Naive thymus-derived CD4-positive, alpha-beta T cell (primary cell): Measurements from ENCODE around the gene ANKRD27. TPM values are rescaled to one million over a fixed set of nuclear protein-coding genes. Genes with fewer than 3 reads are reported as not detected.
"Not testable (repeated sequence)": the region's sequence is repeated elsewhere in the genome, so short reads cannot be mapped to it uniquely, and the experiment has no call there.

ENCODE experiments used
- ATAC-seq: fragments of 150-1000 bp; cut with Tn5 transposase; 2 replicates; pipeline ENCODE4 v1.10.0; 2021; ENCODE audit warnings: mild to moderate bottlenecking, moderate library complexity
- CTCF ChIA-PET: fragments of 350-600 bp; sonication (Branson Sonifier 250); formaldehyde crosslinking; loops from one replicate; lab custom pipeline; 2021; ENCODE audit warnings: antibody characterized with exemption; lab: Charles Lee
- POLR2A ChIA-PET: fragments of 350-600 bp; sonication (Branson Sonifier 250); formaldehyde crosslinking; loops from one replicate; lab custom pipeline; 2021; ENCODE audit warnings: antibody characterized with exemption, inconsistent platforms; lab: Charles Lee
- DNase-seq, 9 donors: peaks; one replicate each; pipeline versions ENCODE4 v3.0.0 to v3.0.0-alpha.2; 2020 to 2022; ENCODE audit warnings: mixed read lengths in 1 of 9
- H3K27ac ChIP-seq: one replicate; pipeline ENCODE4 v1.7.0; 2013; ENCODE audit warnings: mild to moderate bottlenecking, low read depth, low read length, moderate library complexity
- H3K27me3 ChIP-seq, 2 donors: one replicate each; pipeline ENCODE4 v1.7.0; 2013; ENCODE audit warnings: low read length in 2 of 2, mild to moderate bottlenecking in 2 of 2, moderate library complexity in 2 of 2; ENCODE audit not compliant: control insufficient read depth in 2 of 2, insufficient read depth in 2 of 2
- H3K36me3 ChIP-seq, 3 experiments: 1 replicate in 2 of 3; 2 replicates in 1 of 3; pipeline ENCODE4 v1.7.0; 2013; ENCODE audit warnings: low read length in 3 of 3, mild to moderate bottlenecking in 3 of 3, moderate library complexity in 1 of 3; ENCODE audit not compliant: insufficient read depth in 3 of 3, control insufficient read depth in 2 of 3
- H3K4me1 ChIP-seq, 2 donors: one replicate each; pipeline ENCODE4 v1.7.0; 2013; ENCODE audit warnings: low read length in 2 of 2, mild to moderate bottlenecking in 2 of 2, moderate library complexity in 1 of 2; ENCODE audit not compliant: control insufficient read depth in 2 of 2, insufficient read depth in 2 of 2
- H3K4me3 ChIP-seq: 2 replicates; pipeline ENCODE4 v1.7.0; 2013; ENCODE audit warnings: mild to moderate bottlenecking, low read length
- H3K9me3 ChIP-seq, 3 experiments: 1 replicate in 2 of 3; 2 replicates in 1 of 3; pipeline ENCODE4 v1.7.0; 2013; ENCODE audit warnings: low read length in 3 of 3; ENCODE audit not compliant: control insufficient read depth in 2 of 3
- H3K27ac Mint-ChIP-seq, 9 donors: one replicate each; pipeline ENCODE4 v1.8.0; 2020 to 2022; ENCODE audit warnings: mixed read lengths in 9 of 9, mild to moderate bottlenecking in 8 of 9, moderate library complexity in 5 of 9, inconsistent platforms in 2 of 9
- H3K27me3 Mint-ChIP-seq, 5 donors: one replicate each; pipeline ENCODE4 v1.8.0; 2021 to 2022; ENCODE audit warnings: mixed read lengths in 5 of 5, mild to moderate bottlenecking in 1 of 5
- H3K36me3 Mint-ChIP-seq, 5 donors: one replicate each; pipeline ENCODE4 v1.8.0; 2020 to 2022; ENCODE audit warnings: mixed read lengths in 5 of 5, mild to moderate bottlenecking in 3 of 5, inconsistent platforms in 1 of 5
- H3K4me1 Mint-ChIP-seq, 7 donors: one replicate each; pipeline ENCODE4 v1.8.0; 2020 to 2022; ENCODE audit warnings: mixed read lengths in 7 of 7, mild to moderate bottlenecking in 3 of 7, inconsistent platforms in 1 of 7
- H3K4me3 Mint-ChIP-seq, 10 donors: one replicate each; pipeline ENCODE4 v1.8.0; 2020 to 2022; ENCODE audit warnings: mild to moderate bottlenecking in 10 of 10, mixed read lengths in 10 of 10, moderate library complexity in 6 of 10, inconsistent platforms in 2 of 10
- H3K9me3 Mint-ChIP-seq, 11 donors: one replicate each; pipeline ENCODE4 v1.8.0; 2020 to 2022; ENCODE audit warnings: mixed read lengths in 11 of 11, mild to moderate bottlenecking in 4 of 11, inconsistent platforms in 1 of 11, moderate library complexity in 1 of 11
- intact Hi-C, 2 donors: fragments of 100-400 bp; cut with micrococcal nuclease; formaldehyde crosslinking; loops; one replicate each; pipeline ENCODE4 v1.15.1; 2023
- polyA plus RNA-seq, 2 donors: library from polyadenylated mRNA; unstranded; fragments of 300-500 nt; fragmentation: Illumina TruSeq; gene quantifications; one replicate each; pipeline ENCODE4 v1.2.3, GENCODE V29; 2021
- total RNA-seq, 6 experiments: library from RNA in 5 of 6; stranded (reverse) in 5 of 6; gene quantifications; 1 replicate in 5 of 6; 2 replicates in 1 of 6; pipeline ENCODE4 v1.2.3 and lab custom pipeline; 2021 to 2026

ANKRD27 gene
- total and polyA plus RNA-seq, 7 experiments from 2014 or later = 12.3 to 44.9 (median 31.9) TPM

DNA sequence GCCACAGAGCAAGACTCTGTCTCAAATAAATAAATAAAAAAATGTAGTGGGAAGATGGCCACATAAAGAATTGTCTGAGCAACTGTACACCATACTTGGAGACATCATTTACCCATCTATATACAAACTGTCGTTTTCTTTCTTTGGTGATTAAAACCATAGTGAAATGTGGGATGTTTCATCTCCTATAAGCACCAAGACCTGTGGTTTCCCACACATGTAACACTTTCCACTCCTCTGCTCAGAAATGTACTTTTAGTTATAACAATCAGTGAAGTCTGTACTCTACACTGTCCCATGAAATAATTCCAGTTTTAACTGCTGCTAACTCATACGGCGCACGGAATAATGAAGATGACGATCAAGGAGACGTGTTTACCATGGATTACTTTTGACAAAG is 75.7 kb downstream of the ANKRD27 start:
- ATAC-seq = no peak
- no peaks in the 10 kb centered on the region for H3K9me3 Mint-ChIP-seq
- no peaks in the 10 kb centered on the region for H3K27me3 ChIP-seq
- H3K9me3 ChIP-seq = no peaks in the 10 kb centered on the region
- H3K4me3 ChIP-seq = no peak overlapping the region
- POLR2A ChIA-PET = no interaction called here
- H3K4me1 ChIP-seq = no peaks in the 10 kb centered on the region
- peak overlapping the region in 2 of 9 donors; percentile 3 to 66 for H3K27ac Mint-ChIP-seq
- intact Hi-C loops = loop anchor here (1.0 to 2.0 kb wide), 5 partner anchors 18 to 520 kb away; partner anchors contain the start of genes ANKRD27 (in 2 of the 2), RGS9BP (in 2 of the 2) and PDCD5 (in 1 of the 2)
- no peak for DNase-seq
- CTCF ChIA-PET = interaction anchor here (0.6 kb wide), 2 partner anchors 19 to 206 kb away, joined by 3 read pairs; partner anchors contain the start of gene PDCD5
- peaks cover 0 to 68% (median 0%) of the 10 kb centered on the region in 3 experiments for H3K36me3 ChIP-seq
- H3K27me3 Mint-ChIP-seq = no peaks in the 10 kb centered on the region
- H3K27ac ChIP-seq = no peak overlapping the region
- H3K36me3 Mint-ChIP-seq = peaks cover 9 to 51% (median 28%) of the 10 kb centered on the region in 5 donors
- no peak overlapping the region for H3K4me3 Mint-ChIP-seq
- H3K4me1 Mint-ChIP-seq = peaks cover 5 to 8% (median 7%) of the 10 kb centered on the region in 7 donors

DNA sequence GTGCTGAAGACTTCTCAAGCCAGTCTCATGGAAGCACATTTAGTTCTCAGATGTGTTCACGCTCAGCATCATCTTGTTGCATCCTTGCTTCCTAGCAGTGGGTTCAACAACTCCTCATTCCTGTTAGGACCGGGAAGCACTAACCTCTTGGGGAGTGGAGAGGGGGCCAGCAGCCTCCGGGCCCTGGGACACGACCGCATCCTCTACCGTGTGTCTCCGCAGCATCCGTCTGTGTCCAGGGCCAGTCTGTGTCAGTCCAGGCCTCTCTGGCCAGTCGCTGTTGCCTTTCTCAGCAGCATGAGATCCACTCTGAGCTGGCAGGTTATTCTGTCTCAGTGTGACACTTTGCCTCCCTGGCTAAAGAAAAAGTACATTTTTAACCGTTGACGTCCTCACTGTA is 77.0 kb downstream of the ANKRD27 start:
- Mint-ChIP-seq H3K4me1 (peaks cover 5 to 8% (median 7%) of the 10 kb centered on the region in 7 donors), H3K9me3 (no peaks in the 10 kb centered on the region), H3K4me3 (no peak overlapping the region), H3K27ac (no peak overlapping the region), H3K27me3 (no peaks in the 10 kb centered on the region), H3K36me3 (peaks cover 9 to 54% (median 36%) of the 10 kb centered on the region in 5 donors)
- intact Hi-C loops = loop anchor here in 1 of 2 donors (2.0 kb wide), 1 partner anchor 45 kb away; no protein-coding TSS in a partner anchor
- CTCF ChIA-PET = interaction anchor here (0.6 kb wide), 1 partner anchor 80 kb away, joined by 4 read pairs; no protein-coding TSS in a partner anchor
- POLR2A ChIA-PET = interaction anchor here (0.8 kb wide), 1 partner anchor 138 kb away, joined by 3 read pairs; no protein-coding TSS in a partner anchor
- Histone ChIP-seq H3K27me3 (no peaks in the 10 kb centered on the region), H3K36me3 (peaks cover 0 to 57% (median 0%) of the 10 kb centered on the region in 3 experiments), H3K9me3 (no peaks in the 10 kb centered on the region), H3K27ac (no peak overlapping the region), H3K4me3 (no peak overlapping the region), H3K4me1 (no peaks in the 10 kb centered on the region)
- DNase-seq (no peak), ATAC-seq (no peak)

DNA sequence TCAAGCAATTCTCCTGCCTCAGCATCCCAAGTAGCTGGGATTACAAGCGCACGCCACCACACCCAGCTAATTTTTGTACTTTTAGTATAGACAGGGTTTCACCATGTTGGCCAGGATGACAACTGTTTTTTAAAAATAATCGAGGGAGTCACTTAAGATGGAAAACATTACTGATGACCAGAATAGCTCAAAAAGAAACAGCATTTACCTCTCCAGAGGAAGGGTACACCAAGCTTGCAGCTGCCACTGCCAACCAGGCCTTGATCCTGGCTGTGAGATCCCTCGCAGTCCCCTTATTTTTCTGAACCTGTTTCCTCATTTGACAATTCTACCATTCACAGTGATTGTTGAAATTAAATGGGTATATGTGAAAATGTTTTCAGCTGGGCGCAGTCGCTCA is 79.5 kb downstream of the ANKRD27 start:
- POLR2A ChIA-PET = no interaction called here
- Histone ChIP-seq H3K4me1 (no peaks in the 10 kb centered on the region), H3K9me3 (no peaks in the 10 kb centered on the region), H3K27me3 (no peaks in the 10 kb centered on the region), H3K36me3 (peaks cover 0 to 47% (median 0%) of the 10 kb centered on the region in 3 experiments), H3K27ac (no peak overlapping the region), H3K4me3 (no peak overlapping the region)
- Mint-ChIP-seq H3K27ac (no peak overlapping the region), H3K36me3 (peaks cover 5 to 62% (median 41%) of the 10 kb centered on the region in 5 donors), H3K4me3 (no peak overlapping the region), H3K27me3 (no peaks in the 10 kb centered on the region), H3K4me1 (peaks cover 5 to 8% (median 7%) of the 10 kb centered on the region in 7 donors), H3K9me3 (peaks cover 0 to 3% (median 0%) of the 10 kb centered on the region in 11 donors)
- CTCF ChIA-PET = no interaction called here
- DNase-seq (no peak), ATAC-seq (no peak)
- intact Hi-C loops = no loop called here

DNA sequence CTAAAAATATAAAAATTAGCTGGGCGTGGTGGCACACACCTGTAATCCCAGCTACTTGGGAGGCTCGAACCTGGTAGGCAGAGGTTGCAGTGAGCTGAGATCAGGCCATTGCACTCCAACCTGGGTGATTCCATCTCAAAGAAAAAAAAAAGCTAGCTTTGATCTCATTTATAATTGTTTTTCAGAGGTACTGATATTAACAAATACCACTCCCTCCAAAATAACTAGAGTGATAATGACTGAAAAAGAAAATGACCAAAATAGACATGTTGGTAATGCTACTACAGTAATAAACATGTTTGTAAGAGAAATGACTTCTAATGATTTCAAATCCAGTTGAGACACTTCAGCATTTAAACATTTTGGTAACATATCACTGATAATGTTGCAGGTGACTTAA is 81.0 kb downstream of the ANKRD27 start:
- intact Hi-C loops = no loop called here
- Histone ChIP-seq H3K4me1 (no peaks in the 10 kb centered on the region), H3K27ac (no peak overlapping the region), H3K9me3 (no peaks in the 10 kb centered on the region), H3K27me3 (no peaks in the 10 kb centered on the region), H3K36me3 (peaks cover 0 to 43% (median 0%) of the 10 kb centered on the region in 3 experiments), H3K4me3 (no peak overlapping the region)
- Mint-ChIP-seq H3K36me3 (peaks cover 0 to 57% (median 40%) of the 10 kb centered on the region in 5 donors), H3K4me3 (no peak overlapping the region), H3K9me3 (peaks cover 0 to 3% (median 0%) of the 10 kb centered on the region in 11 donors), H3K4me1 (peaks cover 0 to 2% (median 0%) of the 10 kb centered on the region in 7 donors), H3K27ac (no peak overlapping the region), H3K27me3 (no peaks in the 10 kb centered on the region)
- ATAC-seq = no peak
- CTCF ChIA-PET = interaction anchor here (0.6 kb wide), 1 partner anchor 128 kb away, joined by 3 read pairs; no protein-coding TSS in a partner anchor
- no peak for DNase-seq
- POLR2A ChIA-PET = no interaction called here

DNA sequence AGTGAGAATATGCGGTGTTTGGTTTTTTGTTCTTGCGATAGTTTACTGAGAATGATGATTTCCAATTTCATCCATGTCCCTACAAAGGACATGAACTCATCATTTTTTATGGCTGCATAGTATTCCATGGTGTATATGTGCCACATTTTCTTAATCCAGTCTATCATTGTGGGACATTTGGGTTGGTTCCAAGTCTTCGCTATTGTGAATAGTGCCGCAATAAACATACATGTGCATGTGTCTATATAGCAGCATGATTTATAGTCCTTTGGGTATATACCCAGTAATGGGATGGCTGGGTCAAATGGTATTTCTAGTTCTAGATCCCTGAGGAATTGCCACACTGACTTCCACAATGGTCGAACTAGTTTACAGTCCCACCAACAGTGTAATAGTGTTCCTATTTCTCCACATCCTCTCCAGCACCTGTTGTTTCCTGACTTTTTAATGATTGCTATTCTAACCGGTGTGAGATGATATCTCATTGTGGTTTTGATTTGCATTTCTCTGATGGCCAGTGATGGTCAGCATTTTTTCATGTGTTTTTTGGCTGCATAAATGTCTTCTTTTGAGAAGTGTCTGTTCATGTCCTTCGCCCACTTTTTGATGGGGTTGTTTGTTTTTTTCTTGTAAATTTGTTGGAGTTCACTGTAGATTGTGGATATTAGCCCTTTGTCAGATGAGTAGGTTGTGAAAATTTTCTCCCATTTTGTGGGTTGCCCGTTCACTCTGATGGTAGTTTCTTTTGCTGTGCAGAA is 87.1 kb downstream of the ANKRD27 start:
- H3K9me3 Mint-ChIP-seq, H3K9me3 ChIP-seq, DNase-seq, CTCF ChIA-PET, H3K27me3 Mint-ChIP-seq, ATAC-seq, H3K4me1 ChIP-seq, H3K4me3 ChIP-seq, H3K27ac Mint-ChIP-seq, H3K27me3 ChIP-seq, H3K4me3 Mint-ChIP-seq, POLR2A ChIA-PET, H3K27ac ChIP-seq: not testable (repeated sequence)
- H3K4me1 Mint-ChIP-seq = peaks cover 6 to 37% (median 32%) of the 10 kb centered on the region in 7 donors
- intact Hi-C loops = loop anchor here (10.0 kb wide), 2 partner anchors 207 to 1233 kb away; no protein-coding TSS in a partner anchor
- H3K36me3 Mint-ChIP-seq = peaks cover 0 to 45% (median 36%) of the 10 kb centered on the region in 5 donors
- peaks cover 0 to 25% (median 5%) of the 10 kb centered on the region in 3 experiments for H3K36me3 ChIP-seq

DNA sequence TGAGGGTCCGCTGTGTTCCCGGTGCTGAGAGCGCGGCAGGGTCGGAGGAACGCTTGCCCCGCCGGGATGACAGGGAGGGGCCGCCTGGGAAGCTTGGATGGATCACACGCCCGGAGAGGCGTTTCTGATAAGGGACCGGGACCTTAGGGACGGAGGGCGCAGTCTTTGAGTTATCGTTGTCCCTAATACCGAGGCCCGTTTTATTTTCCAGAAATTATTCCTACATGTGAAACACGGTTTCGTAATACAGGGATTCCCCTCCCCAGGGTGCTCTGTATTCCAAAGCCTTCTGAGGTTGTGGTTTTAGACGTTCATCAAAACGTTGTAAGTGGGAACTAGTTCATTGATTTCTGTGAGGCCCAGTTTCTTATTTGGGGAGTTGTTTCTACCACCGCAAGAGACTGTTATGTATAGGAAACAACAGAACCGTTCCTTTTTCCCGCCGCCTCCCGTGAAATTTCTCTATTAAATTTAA is 93.2 kb downstream of the ANKRD27 start:
- ChIA-PET POLR2A (interaction anchor here (1.3 to 3.2 kb wide), 4 partner anchors 11 to 390 kb away, joined by 3 to 12 read pairs (median 4); partner anchors contain the start of genes CEP89, DPY19L3, FAAP24 and NUDT19), CTCF (no interaction called here)
- peak overlapping the region; percentile 40 to 85 (median 80) for H3K27ac Mint-ChIP-seq
- Histone ChIP-seq H3K36me3 (peaks cover 0 to 21% (median 5%) of the 10 kb centered on the region in 3 experiments), H3K9me3 (no peaks in the 10 kb centered on the region), H3K27ac (peak overlapping the region; percentile 77), H3K4me3 (peak overlapping the region; percentile 91), H3K4me1 (peaks cover 13 to 20% of the 10 kb centered on the region in 2 donors), H3K27me3 (no peaks in the 10 kb centered on the region)
- peaks cover 0 to 22% (median 13%) of the 10 kb centered on the region in 5 donors for H3K36me3 Mint-ChIP-seq
- H3K4me3 Mint-ChIP-seq = peak overlapping the region; percentile 81 to 99 (median 86)
- DNase-seq (no peak), ATAC-seq (no peak)
- H3K4me1 Mint-ChIP-seq = peaks cover 17 to 53% (median 43%) of the 10 kb centered on the region in 7 donors
- peaks cover 0 to 19% (median 0%) of the 10 kb centered on the region in 5 donors for H3K27me3 Mint-ChIP-seq
- no peaks in the 10 kb centered on the region for H3K9me3 Mint-ChIP-seq
- intact Hi-C loops = loop anchor here (1.0 to 10.0 kb wide), 17 partner anchors 18 to 1231 kb away; partner anchors contain the start of genes ANKRD27 (in 2 of the 2), CEP89 (in 2 of the 2), DPY19L3 (in 2 of the 2) and RGS9BP (in 2 of the 2)
